Left lung (tissue), 14 donors: ENCODE data around the gene GCG. TPM values are rescaled to one million over a fixed set of nuclear protein-coding genes. Genes with fewer than 3 reads are reported as not detected.

Experiments used
- ATAC-seq: fragments of 200-7000 bp; cut with Tn5 transposase; one replicate; pipeline ENCODE4 v1.9.1; 2020; ENCODE audit warnings: moderate library complexity
- DNase-seq, 4 donors: peaks; one replicate each; pipeline ENCODE4 v3.0.0-alpha.2; 2013 to 2020
- H3K27ac ChIP-seq, 2 donors: fragments of 200-600 bp; sonication (generic) in 1 of 2; one replicate each; pipeline versions ENCODE4 v1.5.0 to v1.8.0; 2020 to 2021
- H3K27me3 ChIP-seq, 2 donors: fragments of 200-600 bp; sonication (generic) in 1 of 2; one replicate each; pipeline versions ENCODE4 v1.5.0 to v1.8.0; 2020 to 2021
- H3K36me3 ChIP-seq, 2 donors: fragments of 200-600 bp; sonication (generic) in 1 of 2; one replicate each; pipeline versions ENCODE4 v1.5.0 to v1.8.0; 2020 to 2021
- H3K4me1 ChIP-seq, 2 donors: fragments of 200-600 bp; one replicate each; pipeline ENCODE4 v1.8.0; 2021
- H3K4me3 ChIP-seq, 2 donors: fragments of 200-600 bp; sonication (generic) in 1 of 2; one replicate each; pipeline versions ENCODE4 v1.5.0 to v1.8.0; 2020 to 2021; ENCODE audit warnings: mild to moderate bottlenecking in 1 of 2
- H3K9me3 ChIP-seq, 2 donors: fragments of 200-600 bp; sonication (generic) in 1 of 2; one replicate each; pipeline versions ENCODE4 v1.5.0 to v1.8.0; 2020 to 2021
- CTCF ChIP-seq, 2 donors: fragments of 200-600 bp; sonication (generic) in 1 of 2; IDR thresholded peaks; one replicate each; pipeline versions ENCODE4 v1.5.0 to v1.8.0; 2021; ENCODE audit warnings: antibody characterized with exemption in 2 of 2
- intact Hi-C, 2 donors: fragments of 100-400 bp; cut with DNase I; formaldehyde crosslinking; loops; one replicate each; pipeline versions ENCODE4 v1.11.2 to v1.14.2; 2022
- long read RNA-seq, 12 donors: library from polyadenylated mRNA in 2 of 12; unstranded in 2 of 12; transcript quantifications; one replicate each; pipeline ENCODE4 v2.0.0 and lab custom pipeline, GENCODE V29; 2019 to 2026
- polyA plus RNA-seq, 6 donors: library from polyadenylated mRNA; unstranded; fragments of 120-200 nt; gene quantifications; one replicate each; pipeline ENCODE4 v1.2.1, GENCODE V29; 2013; ENCODE audit not compliant: insufficient read length in 6 of 6
- total RNA-seq, 2 donors: library from RNA; stranded (reverse); fragmentation: NEBNext Ultra II Directional; extraction: Animal tissue kit (Norgen Biotek cat#: 25700); gene quantifications; one replicate each; pipeline ENCODE4 v1.2.1, GENCODE V29; 2021
- donor health status: DM: no; HTN: yes; CAD: no.
- donor health status: DM: no; HTN: no; CAD: no.

GCG gene
- not detected for total RNA-seq
- under 1 TPM in 1 of 6 donors, not detected in 5; 0.15 TPM for polyA plus RNA-seq
- long read RNA-seq, donor 1 = 0 reads
- long read RNA-seq, donor 2, partial matches to known transcripts = 0 of 2 reads
- long read RNA-seq, donor 2, other reads (novel, unspliced or antisense) = 0 of 2 reads
- long read RNA-seq, donor 3 = 0 reads
- long read RNA-seq, donor 4 = 0 reads
- long read RNA-seq, donor 5 = 0 reads
- long read RNA-seq, donor 6 = 0 reads
- long read RNA-seq, donor 7 = 0 reads
- long read RNA-seq, donor 8 = 0 reads
- long read RNA-seq, donor 9 = 0 reads
- long read RNA-seq, donor 10 = 0 reads
- long read RNA-seq, donor 11 = 0 reads
- long read RNA-seq, donor 12 = 0 reads

- H3K27me3 ChIP-seq = peaks cover 0 to 6% of the 10 kb centered on the region in 2 donors
- H3K36me3 ChIP-seq = no peaks in the 10 kb centered on the region
- H3K27ac ChIP-seq = no peak within 1 kb of the TSS
- no peaks in the 10 kb centered on the region for H3K4me1 ChIP-seq
- no peak for TF ChIP-seq CTCF (IDR thresholded peaks at IDR 0.05)
- intact Hi-C loops = no loop called here
- DNase-seq (no peak), ATAC-seq (no peak)
- no peak within 1 kb of the TSS for H3K4me3 ChIP-seq
- no peaks in the 10 kb centered on the region for H3K9me3 ChIP-seq
These were observed at the start of gene GCG for GRCh38 chr2:162152147-162152546. Gene GCG (minus strand): TSS chr2:162152247. CDS start chr2:162149178, 3,069 bp downstream.

- no peak overlapping the region for H3K27ac ChIP-seq
- no peak overlapping the region for H3K4me3 ChIP-seq
- TF ChIP-seq CTCF (IDR thresholded peaks at IDR 0.05) = no peak
- no peak for ATAC-seq
- no peaks in the 10 kb centered on the region for H3K4me1 ChIP-seq
- H3K36me3 ChIP-seq = no peaks in the 10 kb centered on the region
- H3K27me3 ChIP-seq = no peaks in the 10 kb centered on the region
- no peak for DNase-seq
- intact Hi-C loops = no loop called here
- no peaks in the 10 kb centered on the region for H3K9me3 ChIP-seq
These were observed 48.6 kb upstream of the GCG start for GRCh38 chr2:162200636-162201035.

- no peak overlapping the region for H3K4me3 ChIP-seq
- TF ChIP-seq CTCF (IDR thresholded peaks at IDR 0.05) = no peak
- no peaks in the 10 kb centered on the region for H3K27me3 ChIP-seq
- no peak overlapping the region for H3K27ac ChIP-seq
- H3K9me3 ChIP-seq = no peaks in the 10 kb centered on the region
- no peak for DNase-seq
- intact Hi-C loops = no loop called here
- no peak for ATAC-seq
- no peaks in the 10 kb centered on the region for H3K4me1 ChIP-seq
- no peaks in the 10 kb centered on the region for H3K36me3 ChIP-seq
These were observed 47.9 kb upstream of the GCG start for GRCh38 chr2:162199913-162200312.

GRCh38 chr2:162198239-162198638 lies 46.2 kb upstream of the GCG start:
- Histone ChIP-seq H3K9me3 (no peaks in the 10 kb centered on the region), H3K27me3 (no peaks in the 10 kb centered on the region), H3K36me3 (no peaks in the 10 kb centered on the region), H3K4me3 (no peak overlapping the region), H3K27ac (no peak overlapping the region), H3K4me1 (no peaks in the 10 kb centered on the region)
- no peak for TF ChIP-seq CTCF (IDR thresholded peaks at IDR 0.05)
- ATAC-seq (no peak), DNase-seq (no peak)
- intact Hi-C loops = no loop called here

- TF ChIP-seq CTCF (IDR thresholded peaks at IDR 0.05) = no peak
- no peak for ATAC-seq
- H3K27ac ChIP-seq = no peak overlapping the region
These were observed 45.2 kb upstream of the GCG start for GRCh38 chr2:162197069-162197825.

More at GRCh38 chr2:162197069-162197825, 45.2 kb upstream of the GCG start:
- Histone ChIP-seq H3K4me1 (no peaks in the 10 kb centered on the region), H3K36me3 (no peaks in the 10 kb centered on the region), H3K9me3 (no peaks in the 10 kb centered on the region), H3K27me3 (no peaks in the 10 kb centered on the region), H3K4me3 (no peak overlapping the region)
- intact Hi-C loops = no loop called here
- no peak for DNase-seq
